Measurements from ENCODE around the gene FGGY. TPM values are rescaled to one million over a fixed set of nuclear protein-coding genes. Genes with fewer than 3 reads are reported as not detected.
"Not testable (repeated sequence)": the region's sequence is repeated elsewhere in the genome, so short reads cannot be mapped to it uniquely, and the experiment has no call there.

Gene FGGY
- total and polyA plus RNA-seq, 4 donors = 9.0 to 44.4 (median 21.1) TPM

DNA sequence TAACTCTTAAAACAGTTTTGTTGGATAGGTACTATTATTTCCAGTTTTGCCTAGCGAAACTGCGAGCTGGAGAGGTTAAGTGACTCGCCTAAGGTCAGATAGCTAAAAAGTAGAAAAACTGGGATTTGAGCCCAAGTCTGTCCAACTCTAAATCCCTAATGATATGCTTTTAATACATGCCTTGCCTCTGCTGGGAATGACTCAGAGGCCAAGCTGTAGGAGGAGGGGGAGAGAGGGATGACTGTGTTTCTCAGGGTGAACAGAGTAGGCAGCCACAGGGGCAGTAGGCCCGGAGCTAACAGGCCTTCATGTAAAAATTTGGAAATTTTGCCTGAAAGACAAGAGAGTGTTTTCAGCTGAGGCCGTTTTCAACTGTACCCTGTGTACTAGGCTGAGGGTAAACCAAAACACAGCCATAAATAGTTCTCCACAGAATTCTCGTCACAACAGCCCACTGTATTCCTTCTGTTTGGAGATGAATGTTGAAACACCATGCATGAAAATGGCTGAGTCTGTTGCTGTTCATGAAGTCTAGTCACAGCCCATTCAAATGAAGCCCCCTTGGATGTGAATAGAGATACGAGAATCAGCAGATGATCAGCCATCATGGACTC, 410.4 kb downstream of the FGGY start:
- H3K27ac ChIP-seq (ENCODE audit: low read depth, low read length) = peak overlapping the region; percentile 79
- H3K4me3 ChIP-seq (ENCODE audit: low read depth, low read length) = no peak overlapping the region
- peaks cover 12% of the 10 kb centered on the region for H3K4me1 ChIP-seq (ENCODE audit: control insufficient read depth, insufficient read depth, low read length)
- 35% methylated on average over 5 of the region's 7 CpGs for whole genome bisulfite sequencing (ENCODE audit: insufficient coverage)
- no peaks in the 10 kb centered on the region for H3K9me3 ChIP-seq (ENCODE audit: control insufficient read depth, insufficient read depth, low read length)
- DNase-seq (ENCODE audit: low read depth in 4 of 6, low spot score in 6 of 6) = peak in 2 of 6 donors; percentile 48 to 57
- H3K27me3 ChIP-seq (ENCODE audit: control insufficient read depth, insufficient read depth, low read length) = no peaks in the 10 kb centered on the region
- H3K36me3 ChIP-seq (ENCODE audit: control insufficient read depth, insufficient read depth, low read length) = no peaks in the 10 kb centered on the region

DNA sequence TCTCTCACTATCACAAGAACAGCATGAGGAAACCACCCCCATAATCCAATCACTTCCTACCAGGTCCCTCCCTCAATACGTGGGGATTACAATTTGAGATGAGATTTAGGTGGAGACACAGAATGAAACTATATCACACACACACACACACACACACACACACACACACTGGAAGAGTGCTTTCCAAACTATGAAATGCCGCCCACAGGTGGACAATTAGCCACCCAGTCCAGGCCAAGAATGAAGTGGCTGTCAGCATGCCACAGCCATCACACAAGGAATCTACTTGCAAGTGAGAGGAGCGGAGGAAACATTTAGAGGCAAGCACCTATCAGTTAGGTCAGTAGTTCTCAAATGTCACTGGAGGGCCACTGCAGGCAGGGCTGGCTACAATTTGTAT, 412.4 kb downstream of the FGGY start:
- Histone ChIP-seq H3K9me3 (ENCODE audit: control insufficient read depth, insufficient read depth, low read length) (no peaks in the 10 kb centered on the region), H3K4me1 (ENCODE audit: control insufficient read depth, insufficient read depth, low read length) (peaks cover 12% of the 10 kb centered on the region), H3K27ac (ENCODE audit: low read depth, low read length) (no peak overlapping the region), H3K27me3 (ENCODE audit: control insufficient read depth, insufficient read depth, low read length) (no peaks in the 10 kb centered on the region), H3K36me3 (ENCODE audit: control insufficient read depth, insufficient read depth, low read length) (no peaks in the 10 kb centered on the region), H3K4me3 (ENCODE audit: low read depth, low read length) (no peak overlapping the region)
- no CpG with 5 or more reads among the region's 3 CpGs for WGBS (ENCODE audit: insufficient coverage)
- no peak for DNase-seq (ENCODE audit: low read depth in 4 of 6, low spot score in 6 of 6)

DNA sequence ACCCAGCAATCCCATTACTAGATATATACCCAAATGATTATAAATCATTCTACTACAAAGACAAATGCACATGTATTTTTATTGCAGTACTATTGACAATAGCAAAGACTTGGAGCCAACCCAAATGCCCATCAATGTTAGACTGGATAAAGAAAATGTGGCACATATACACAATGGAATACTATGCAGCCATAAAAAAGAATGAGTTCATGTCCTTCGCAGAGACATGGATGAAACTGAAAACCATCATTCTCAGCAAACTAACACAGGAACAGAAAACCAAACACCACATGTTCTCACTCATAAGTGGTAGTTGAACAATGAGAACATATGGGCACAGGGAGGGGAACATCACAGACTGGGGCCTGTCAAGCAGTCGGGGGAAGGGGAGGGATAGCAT, 414.0 kb downstream of the FGGY start:
- H3K9me3 ChIP-seq (ENCODE audit: control insufficient read depth, insufficient read depth, low read length); H3K4me3 ChIP-seq (ENCODE audit: low read depth, low read length); H3K36me3 ChIP-seq (ENCODE audit: control insufficient read depth, insufficient read depth, low read length); H3K27me3 ChIP-seq (ENCODE audit: control insufficient read depth, insufficient read depth, low read length); DNase-seq (ENCODE audit: low read depth in 4 of 6, low spot score in 6 of 6); H3K27ac ChIP-seq (ENCODE audit: low read depth, low read length): not testable (repeated sequence)
- H3K4me1 ChIP-seq (ENCODE audit: control insufficient read depth, insufficient read depth, low read length) = peaks cover 11% of the 10 kb centered on the region
- WGBS (ENCODE audit: insufficient coverage) = no CpG with 5 or more reads among the region's 2 CpGs

DNA sequence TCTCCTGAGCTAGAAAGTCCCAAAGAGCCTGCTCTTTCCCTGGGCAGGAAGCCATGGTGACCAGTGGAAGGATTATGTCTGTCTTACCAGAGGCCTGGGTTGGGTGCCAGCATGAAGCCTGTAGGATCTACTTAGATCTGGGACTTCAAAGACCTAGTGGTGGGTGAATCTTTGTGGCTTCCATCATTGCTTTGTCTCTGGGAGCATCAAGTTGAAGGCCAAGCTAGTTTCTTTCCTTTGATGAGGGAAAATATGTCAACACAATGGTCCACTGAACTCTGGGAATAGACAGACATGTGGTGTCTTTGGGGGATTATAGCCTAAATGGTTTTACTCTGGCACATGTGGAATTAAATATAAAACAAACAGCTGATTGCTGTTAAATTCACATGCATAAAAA, 417.3 kb downstream of the FGGY start:
- Histone ChIP-seq H3K27me3 (ENCODE audit: control insufficient read depth, insufficient read depth, low read length) (no peaks in the 10 kb centered on the region), H3K9me3 (ENCODE audit: control insufficient read depth, insufficient read depth, low read length) (no peaks in the 10 kb centered on the region), H3K4me3 (ENCODE audit: low read depth, low read length) (no peak overlapping the region), H3K36me3 (ENCODE audit: control insufficient read depth, insufficient read depth, low read length) (no peaks in the 10 kb centered on the region), H3K4me1 (ENCODE audit: control insufficient read depth, insufficient read depth, low read length) (no peaks in the 10 kb centered on the region), H3K27ac (ENCODE audit: low read depth, low read length) (no peak overlapping the region)
- no peak for DNase-seq (ENCODE audit: low read depth in 4 of 6, low spot score in 6 of 6)

DNA sequence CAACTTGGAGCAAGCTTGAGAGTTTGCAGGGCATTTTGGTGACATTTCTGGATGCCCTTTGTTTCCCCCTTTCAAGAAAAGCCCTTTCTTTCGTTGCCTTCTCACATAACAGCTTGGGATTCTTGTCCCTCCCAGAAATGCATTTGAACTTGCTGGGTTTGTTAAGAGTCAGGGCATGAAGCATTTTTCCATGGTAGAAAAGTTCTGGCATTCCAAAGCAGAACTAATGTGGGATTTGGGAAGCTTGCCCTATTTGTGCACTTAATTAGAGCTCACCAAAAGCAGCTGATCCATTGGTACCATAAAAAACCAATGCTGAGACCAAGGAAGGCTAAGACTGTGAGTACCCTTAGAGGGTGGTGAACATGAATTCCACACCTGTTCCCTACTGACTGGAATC, 418.1 kb downstream of the FGGY start:
- H3K27me3 ChIP-seq (ENCODE audit: control insufficient read depth, insufficient read depth, low read length) = no peaks in the 10 kb centered on the region
- no peaks in the 10 kb centered on the region for H3K9me3 ChIP-seq (ENCODE audit: control insufficient read depth, insufficient read depth, low read length)
- no peaks in the 10 kb centered on the region for H3K4me1 ChIP-seq (ENCODE audit: control insufficient read depth, insufficient read depth, low read length)
- no peaks in the 10 kb centered on the region for H3K36me3 ChIP-seq (ENCODE audit: control insufficient read depth, insufficient read depth, low read length)
- DNase-seq (ENCODE audit: low read depth in 4 of 6, low spot score in 6 of 6) = peak in 2 of 6 donors; percentile 5 to 65
- no peak overlapping the region for H3K4me3 ChIP-seq (ENCODE audit: low read depth, low read length)
- no CpG with 5 or more reads among the region's 1 CpG for WGBS (ENCODE audit: insufficient coverage)
- peak overlapping the region; percentile 4 for H3K27ac ChIP-seq (ENCODE audit: low read depth, low read length)

DNA sequence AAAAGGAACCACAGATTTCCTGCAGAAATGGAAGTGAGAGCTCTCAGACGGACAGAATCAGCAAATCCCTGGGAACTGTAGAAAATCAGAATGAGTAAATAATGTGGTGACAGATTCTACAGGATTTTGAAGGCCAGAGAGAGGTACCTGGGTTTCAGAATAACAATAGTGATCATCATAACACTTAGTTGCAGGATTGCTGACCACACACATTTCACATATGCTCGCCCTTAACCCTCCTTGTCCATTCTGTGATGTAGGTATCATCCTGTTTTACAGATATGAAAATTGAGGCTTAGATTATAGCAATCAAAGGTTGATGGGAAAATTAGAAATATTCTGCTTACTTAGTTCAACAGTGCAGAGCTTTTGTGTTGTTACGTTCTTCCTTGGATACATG, 419.9 kb downstream of the FGGY start:
- WGBS (ENCODE audit: insufficient coverage) = 67% methylated on average over 1 of the region's 3 CpGs
- Histone ChIP-seq H3K27me3 (ENCODE audit: control insufficient read depth, insufficient read depth, low read length) (no peaks in the 10 kb centered on the region), H3K36me3 (ENCODE audit: control insufficient read depth, insufficient read depth, low read length) (no peaks in the 10 kb centered on the region), H3K9me3 (ENCODE audit: control insufficient read depth, insufficient read depth, low read length) (no peaks in the 10 kb centered on the region), H3K4me1 (ENCODE audit: control insufficient read depth, insufficient read depth, low read length) (no peaks in the 10 kb centered on the region), H3K4me3 (ENCODE audit: low read depth, low read length) (no peak overlapping the region), H3K27ac (ENCODE audit: low read depth, low read length) (no peak overlapping the region)
- no peak for DNase-seq (ENCODE audit: low read depth in 4 of 6, low spot score in 6 of 6)

DNA sequence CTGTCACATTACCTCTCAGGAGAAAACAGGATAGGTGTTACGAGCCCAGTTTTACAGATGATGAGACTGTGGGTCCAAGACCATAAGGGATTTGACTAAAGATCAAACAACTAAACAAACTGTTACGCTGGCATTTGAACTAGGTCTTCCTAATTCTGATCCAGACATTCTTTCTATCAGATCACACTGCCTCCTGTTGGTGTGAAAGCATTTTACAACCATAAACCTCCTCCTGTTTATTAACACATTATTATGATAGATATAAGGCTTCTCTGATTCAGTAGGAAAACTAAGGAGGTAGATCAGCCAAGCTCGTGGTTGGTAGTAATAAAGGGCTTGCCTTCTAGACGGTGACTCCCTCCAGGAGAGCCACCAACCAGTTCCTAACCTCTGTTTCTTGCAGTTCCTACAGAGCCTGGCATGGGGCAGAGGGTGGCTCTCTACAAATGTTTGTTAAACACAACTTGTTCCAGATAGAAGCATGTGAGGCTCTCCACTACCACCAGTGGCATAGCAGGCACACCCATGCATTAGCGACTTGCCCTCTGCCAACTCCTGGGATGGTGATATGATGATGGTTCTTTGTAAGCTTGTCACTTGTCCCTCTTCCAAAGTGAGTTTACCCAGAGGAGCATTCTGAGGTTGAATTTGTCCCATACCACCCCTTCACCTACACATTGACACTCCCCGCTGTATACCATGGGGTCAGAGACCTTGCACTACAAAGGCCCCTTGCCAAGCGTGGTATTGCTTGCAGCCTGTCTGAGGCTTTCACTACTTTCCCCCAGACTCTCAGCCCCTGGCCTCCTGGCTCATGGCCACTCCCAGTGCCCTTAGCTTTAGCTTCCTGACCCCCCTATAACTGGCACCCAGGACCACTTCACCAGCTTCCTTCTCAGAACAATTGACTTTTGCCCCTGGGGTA, 421.4 kb downstream of the FGGY start:
- DNase-seq (ENCODE audit: low read depth in 4 of 6, low spot score in 6 of 6) = no peak
- WGBS (ENCODE audit: insufficient coverage) = 93% methylated on average over 4 of the region's 7 CpGs
- no peak overlapping the region for H3K4me3 ChIP-seq (ENCODE audit: low read depth, low read length)
- H3K36me3 ChIP-seq (ENCODE audit: control insufficient read depth, insufficient read depth, low read length) = no peaks in the 10 kb centered on the region
- H3K27ac ChIP-seq (ENCODE audit: low read depth, low read length) = no peak overlapping the region
- peaks cover 3% of the 10 kb centered on the region for H3K9me3 ChIP-seq (ENCODE audit: control insufficient read depth, insufficient read depth, low read length)
- H3K4me1 ChIP-seq (ENCODE audit: control insufficient read depth, insufficient read depth, low read length) = no peaks in the 10 kb centered on the region
- H3K27me3 ChIP-seq (ENCODE audit: control insufficient read depth, insufficient read depth, low read length) = no peaks in the 10 kb centered on the region

DNA sequence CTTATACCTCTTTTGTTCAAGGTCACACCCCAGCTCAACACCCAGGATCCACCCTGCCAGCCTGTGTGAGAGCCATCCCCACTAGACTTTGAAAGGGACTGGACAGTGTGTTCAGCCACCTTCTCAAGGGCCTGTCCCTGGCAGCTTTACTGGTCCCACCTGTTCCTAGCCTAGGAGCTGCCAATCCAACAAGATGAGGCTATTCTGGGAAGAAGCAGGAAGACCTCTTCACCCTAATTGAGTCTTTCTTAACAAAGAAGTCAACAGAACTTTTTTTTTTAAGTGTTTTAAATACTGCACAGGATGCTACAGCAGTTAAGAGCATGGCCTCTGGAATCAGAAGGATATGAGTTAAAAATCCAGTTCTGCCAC, 422.1 kb downstream of the FGGY start:
- H3K27me3 ChIP-seq (ENCODE audit: control insufficient read depth, insufficient read depth, low read length) = no peaks in the 10 kb centered on the region
- no peak overlapping the region for H3K27ac ChIP-seq (ENCODE audit: low read depth, low read length)
- peaks cover 3% of the 10 kb centered on the region for H3K9me3 ChIP-seq (ENCODE audit: control insufficient read depth, insufficient read depth, low read length)
- H3K4me3 ChIP-seq (ENCODE audit: low read depth, low read length) = no peak overlapping the region
- no peaks in the 10 kb centered on the region for H3K36me3 ChIP-seq (ENCODE audit: control insufficient read depth, insufficient read depth, low read length)
- DNase-seq (ENCODE audit: low read depth in 4 of 6, low spot score in 6 of 6) = no peak
- no peaks in the 10 kb centered on the region for H3K4me1 ChIP-seq (ENCODE audit: control insufficient read depth, insufficient read depth, low read length)

DNA sequence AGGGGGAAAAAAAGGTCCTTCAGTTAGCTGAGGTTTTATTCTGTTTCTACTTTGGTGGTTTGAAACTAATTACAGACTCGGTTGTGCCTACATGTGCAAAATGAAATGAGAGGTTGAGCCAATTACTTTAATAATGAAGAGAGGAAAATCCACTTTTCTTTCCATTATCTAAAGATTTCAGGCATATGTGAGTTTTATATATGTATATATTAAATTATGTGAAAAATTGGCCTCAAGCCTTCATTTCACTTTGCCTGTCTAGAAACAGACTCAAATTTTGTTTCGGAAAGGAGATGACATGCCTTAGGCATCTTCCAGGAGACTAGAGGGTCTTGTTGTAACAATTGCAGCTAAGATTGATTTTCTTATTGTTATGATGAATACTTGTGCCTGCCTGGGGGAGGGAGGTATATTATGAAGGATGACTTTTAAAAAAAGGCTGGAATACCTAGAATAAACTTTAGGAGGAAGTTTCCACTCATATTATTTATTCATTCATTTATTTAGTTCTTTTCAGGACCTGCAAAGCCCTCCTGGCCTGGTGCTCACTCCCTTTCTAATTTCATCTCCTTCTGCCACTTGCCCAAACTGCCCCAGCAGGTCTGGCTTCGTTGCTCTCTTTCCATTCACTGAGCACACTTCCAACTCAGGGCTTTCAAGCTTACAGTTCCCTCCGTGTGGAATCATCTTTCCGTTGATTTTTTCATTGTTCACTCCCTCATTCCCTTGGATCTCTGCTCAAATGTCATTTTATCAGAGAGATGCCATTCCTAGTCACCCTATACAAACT, 423.6 kb downstream of the FGGY start:
- no peaks in the 10 kb centered on the region for H3K27me3 ChIP-seq (ENCODE audit: control insufficient read depth, insufficient read depth, low read length)
- WGBS (ENCODE audit: insufficient coverage) = 78% methylated on average over 4 of the region's 5 CpGs
- H3K36me3 ChIP-seq (ENCODE audit: control insufficient read depth, insufficient read depth, low read length) = no peaks in the 10 kb centered on the region
- H3K9me3 ChIP-seq (ENCODE audit: control insufficient read depth, insufficient read depth, low read length) = peaks cover 3% of the 10 kb centered on the region
- no peak overlapping the region for H3K27ac ChIP-seq (ENCODE audit: low read depth, low read length)
- H3K4me1 ChIP-seq (ENCODE audit: control insufficient read depth, insufficient read depth, low read length) = no peaks in the 10 kb centered on the region
- DNase-seq (ENCODE audit: low read depth in 4 of 6, low spot score in 6 of 6) = no peak
- no peak overlapping the region for H3K4me3 ChIP-seq (ENCODE audit: low read depth, low read length)

Measured in spinal cord (tissue), 10 donors.